ENCODE measurements around the gene OTUD5.

DNA sequence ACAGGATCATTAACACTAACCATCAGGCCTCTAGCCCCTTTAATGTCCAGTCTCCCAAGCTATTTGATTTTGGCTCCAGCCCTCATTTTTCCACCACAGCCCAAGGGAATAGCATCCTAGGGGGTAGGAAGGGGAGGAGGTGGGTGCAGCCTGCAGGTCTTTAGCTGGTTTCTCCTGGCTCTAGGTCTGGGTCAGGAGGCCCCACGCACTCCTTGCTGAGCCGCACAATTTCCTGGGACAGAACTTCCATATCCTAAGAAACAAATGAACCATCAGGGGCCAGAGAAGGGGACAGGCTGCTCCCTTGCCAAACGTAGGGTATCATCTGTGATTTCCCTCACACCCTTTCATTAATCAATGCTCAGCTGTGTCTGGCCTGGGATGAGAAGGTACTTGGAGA, 16.6 kb upstream of the OTUD5 start:
- TF ChIP-seq, protein P1, sequence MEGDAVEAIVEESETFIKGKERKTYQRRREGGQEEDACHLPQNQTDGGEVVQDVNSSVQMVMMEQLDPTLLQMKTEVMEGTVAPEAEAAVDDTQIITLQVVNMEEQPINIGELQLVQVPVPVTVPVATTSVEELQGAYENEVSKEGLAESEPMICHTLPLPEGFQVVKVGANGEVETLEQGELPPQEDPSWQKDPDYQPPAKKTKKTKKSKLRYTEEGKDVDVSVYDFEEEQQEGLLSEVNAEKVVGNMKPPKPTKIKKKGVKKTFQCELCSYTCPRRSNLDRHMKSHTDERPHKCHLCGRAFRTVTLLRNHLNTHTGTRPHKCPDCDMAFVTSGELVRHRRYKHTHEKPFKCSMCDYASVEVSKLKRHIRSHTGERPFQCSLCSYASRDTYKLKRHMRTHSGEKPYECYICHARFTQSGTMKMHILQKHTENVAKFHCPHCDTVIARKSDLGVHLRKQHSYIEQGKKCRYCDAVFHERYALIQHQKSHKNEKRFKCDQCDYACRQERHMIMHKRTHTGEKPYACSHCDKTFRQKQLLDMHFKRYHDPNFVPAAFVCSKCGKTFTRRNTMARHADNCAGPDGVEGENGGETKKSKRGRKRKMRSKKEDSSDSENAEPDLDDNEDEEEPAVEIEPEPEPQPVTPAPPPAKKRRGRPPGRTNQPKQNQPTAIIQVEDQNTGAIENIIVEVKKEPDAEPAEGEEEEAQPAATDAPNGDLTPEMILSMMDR (IDR thresholded peaks at IDR 0.05; ENCODE audit: low read length), result no peak
- no peak for TF ChIP-seq EZH2phosphoT487 (IDR thresholded peaks at IDR 0.05; ENCODE audit: low read length)
- no peak for TF ChIP-seq EZH2 (optimal IDR thresholded peaks at IDR 0.05; ENCODE audit: low read depth, low read length)

Measured in MM.1S (cell line).